DOHH2 (cell line): ENCODE data around the gene TBC1D10B.
"Not testable (repeated sequence)": the region's sequence is repeated elsewhere in the genome, so short reads cannot be mapped to it uniquely, and the experiment has no call there.

Experiments used
- H3F3A ChIP-seq: fragments of 200-600 bp; sonication (generic), shearing (Covaris generic); 2 replicates; pipeline ENCODE4 v1.6.0; 2016; ENCODE audit warnings: antibody characterized with exemption, mild to moderate bottlenecking; ENCODE audit not compliant: control insufficient read depth, insufficient read depth
- H3K27ac ChIP-seq: fragments of 200-600 bp; sonication (generic); 2 replicates; pipeline ENCODE4 v1.5.1; 2014; ENCODE audit warnings: low read depth, mild to moderate bottlenecking, low read length, moderate library complexity
- H3K27me3 ChIP-seq: fragments of 200-600 bp; sonication (generic); 2 replicates; pipeline ENCODE4 v1.6.1; 2014; ENCODE audit warnings: mild to moderate bottlenecking, low read length, mixed read lengths; ENCODE audit not compliant: control insufficient read depth
- H3K36me3 ChIP-seq: fragments of 200-600 bp; sonication (generic); 2 replicates; pipeline ENCODE4 v1.6.1; 2014; ENCODE audit warnings: mild to moderate bottlenecking, low read length, moderate library complexity, mixed read lengths; ENCODE audit not compliant: control insufficient read depth
- H3K4me1 ChIP-seq: fragments of 200-600 bp; sonication (generic); 2 replicates; pipeline ENCODE4 v1.6.1; 2014; ENCODE audit warnings: mild to moderate bottlenecking, low read length, mixed read lengths; ENCODE audit not compliant: control insufficient read depth
- H3K4me2 ChIP-seq: fragments of 200-600 bp; sonication (generic); 2 replicates; pipeline ENCODE4 v1.6.0; 2014; ENCODE audit warnings: mild to moderate bottlenecking, low read length, moderate library complexity
- H3K4me3 ChIP-seq: fragments of 200-600 bp; sonication (generic); 2 replicates; pipeline ENCODE4 v1.5.1; 2014; ENCODE audit warnings: mild to moderate bottlenecking, low read length, mixed read lengths
- H3K79me2 ChIP-seq: fragments of 200-600 bp; sonication (generic); 2 replicates; pipeline ENCODE4 v1.6.1; 2014; ENCODE audit warnings: mild to moderate bottlenecking, low read length, mixed read lengths; ENCODE audit not compliant: control insufficient read depth
- H3K9me2 ChIP-seq: fragments of 200-600 bp; sonication (generic); replicated peaks from 2 replicates; pipeline ENCODE4 v1.6.1; 2014; ENCODE audit warnings: mild to moderate bottlenecking, low read length, mixed read lengths; ENCODE audit not compliant: control insufficient read depth
- H3K9me3 ChIP-seq: fragments of 200-600 bp; sonication (generic); 2 replicates; pipeline ENCODE4 v1.6.1; 2014; ENCODE audit warnings: antibody characterized with exemption, low read length, mixed read lengths; ENCODE audit not compliant: control insufficient read depth, insufficient read depth
- H4K20me1 ChIP-seq: fragments of 200-600 bp; sonication (generic); 2 replicates; pipeline ENCODE4 v1.6.0; 2014; ENCODE audit warnings: low read depth, mild to moderate bottlenecking, antibody characterized with exemption, low read length, moderate library complexity; ENCODE audit not compliant: control insufficient read depth, insufficient read depth
- CTCF ChIP-seq: fragments of 200-600 bp; sonication (generic); IDR thresholded peaks from one replicate; pipeline ENCODE4 v1.5.1; 2014; ENCODE audit warnings: antibody characterized with exemption, mild to moderate bottlenecking, low read depth, low read length; ENCODE audit not compliant: poor library complexity, severe bottlenecking
- EZH2phosphoT487 ChIP-seq: fragments of 200-600 bp; sonication (generic); IDR thresholded peaks from 2 replicates; pipeline ENCODE4 v1.6.1; 2017; ENCODE audit warnings: borderline replicate concordance, mild to moderate bottlenecking, antibody characterized with exemption, low read length, moderate library complexity, mixed read lengths

The TBC1D10B gene

GRCh38 chr16:30397056-30397455 is 26.8 kb upstream of the TBC1D10B start:
- peaks cover 4% of the 10 kb centered on the region for H3F3A ChIP-seq
- H3K27ac ChIP-seq = no peak overlapping the region
- peaks cover 31% of the 10 kb centered on the region for H3K36me3 ChIP-seq
- H4K20me1 ChIP-seq = peaks cover 3% of the 10 kb centered on the region; the same call in 1 of the 2 replicates
- H3K27me3 ChIP-seq = no peaks in the 10 kb centered on the region
- H3K9me2 ChIP-seq = no peaks in the 10 kb centered on the region
- H3K4me2 ChIP-seq = peak overlapping the region; percentile 97
- TF ChIP-seq CTCF (no peak), EZH2phosphoT487 (no peak)
- no peaks in the 10 kb centered on the region for H3K9me3 ChIP-seq
- H3K79me2 ChIP-seq = peaks cover 28% of the 10 kb centered on the region
- no peak overlapping the region for H3K4me3 ChIP-seq
- peaks cover 44% of the 10 kb centered on the region for H3K4me1 ChIP-seq

- H3K27ac ChIP-seq, H3K9me3 ChIP-seq, H4K20me1 ChIP-seq, H3K9me2 ChIP-seq, H3F3A ChIP-seq, H3K27me3 ChIP-seq: not testable (repeated sequence)
- Histone ChIP-seq H3K4me1 (peaks cover 43% of the 10 kb centered on the region), H3K4me2 (peak overlapping the region; percentile 97), H3K4me3 (peak overlapping the region; percentile 99), H3K79me2 (peaks cover 28% of the 10 kb centered on the region), H3K36me3 (peaks cover 31% of the 10 kb centered on the region)
Measured at GRCh38 chr16:30396627-30397026, 26.3 kb upstream of the TBC1D10B start.

GRCh38 chr16:30395992-30396585 is 25.8 kb upstream of the TBC1D10B start:
- Histone ChIP-seq H3K9me2 (no peaks in the 10 kb centered on the region), H3K9me3 (no peaks in the 10 kb centered on the region), H3K4me1 (peaks cover 40% of the 10 kb centered on the region), H3K27ac (peak overlapping the region; percentile 49; the same call in 1 of the 2 replicates), H3K4me3 (peak overlapping the region; percentile 99), H4K20me1 (peaks cover 3% of the 10 kb centered on the region; the same call in 1 of the 2 replicates), H3K4me2 (peak overlapping the region; percentile 97), H3K27me3 (no peaks in the 10 kb centered on the region), H3F3A (peaks cover 4% of the 10 kb centered on the region), H3K79me2 (peaks cover 28% of the 10 kb centered on the region), H3K36me3 (peaks cover 31% of the 10 kb centered on the region)
- TF ChIP-seq CTCF = no peak
- TF ChIP-seq EZH2phosphoT487 = no peak

GRCh38 chr16:30395155-30395991 is 25.1 kb upstream of the TBC1D10B start, which contains the start of gene ZNF48:
Gene ZNF48, plus strand, starts transcription at chr16:30395420. Its CDS starts 375 bp downstream, at chr16:30395795.
- H3K4me3 ChIP-seq = peak within 1 kb of the TSS; percentile 99
- H3K36me3 ChIP-seq = peaks cover 31% of the 10 kb centered on the region
- H3K27ac ChIP-seq = peak within 1 kb of the TSS; percentile 49
- H3K4me2 ChIP-seq = peak within 1 kb of the TSS; percentile 97
- peaks cover 38% of the 10 kb centered on the region for H3K4me1 ChIP-seq
- peaks cover 28% of the 10 kb centered on the region for H3K79me2 ChIP-seq
- H3K9me2 ChIP-seq = no peaks in the 10 kb centered on the region
- no peaks in the 10 kb centered on the region for H3K9me3 ChIP-seq
- H4K20me1 ChIP-seq = peaks cover 3% of the 10 kb centered on the region; the same call in 1 of the 2 replicates
- peaks cover 4% of the 10 kb centered on the region for H3F3A ChIP-seq
- TF ChIP-seq EZH2phosphoT487 (no peak), CTCF (peak; percentile 10)
- no peaks in the 10 kb centered on the region for H3K27me3 ChIP-seq
